Heart left ventricle (tissue), 16 donors: ENCODE data around the gene DNAJC7. TPM values are rescaled to one million over a fixed set of nuclear protein-coding genes. Genes with fewer than 3 reads are reported as not detected.

Source experiments
- ATAC-seq, 4 donors: fragments of 200-7000 bp; cut with Tn5 transposase; one replicate each; pipeline ENCODE4 v1.9.1; 2020 to 2022; ENCODE audit warnings: moderate library complexity in 4 of 4, mild to moderate bottlenecking in 3 of 4, moderate number of reproducible peaks in 1 of 4
- DNase-seq, 5 donors: peaks; one replicate each; pipeline ENCODE4 v3.0.0-alpha.2; 2020
- H3K27ac ChIP-seq, 12 donors: fragments of 200-600 bp; sonication (generic) in 4 of 12; one replicate each; pipeline versions ENCODE4 v1.5.0 to v1.8.0; 2016 to 2022; ENCODE audit warnings: mild to moderate bottlenecking in 2 of 12
- H3K27me3 ChIP-seq, 9 donors: fragments of 200-600 bp; sonication (generic) in 2 of 9; one replicate each; pipeline versions ENCODE4 v1.5.1 to v1.8.0; 2016 to 2022; ENCODE audit warnings: mild to moderate bottlenecking in 3 of 9
- H3K36me3 ChIP-seq, 9 donors: fragments of 200-600 bp; sonication (generic) in 2 of 9; one replicate each; pipeline versions ENCODE4 v1.5.0 to v1.8.0; 2018 to 2022; ENCODE audit warnings: mild to moderate bottlenecking in 2 of 9
- H3K4me1 ChIP-seq, 12 donors: fragments of 200-600 bp; sonication (generic) in 4 of 12; one replicate each; pipeline versions ENCODE4 v1.5.0 to v1.8.0; 2016 to 2022; ENCODE audit warnings: mild to moderate bottlenecking in 3 of 12
- H3K4me3 ChIP-seq, 12 donors: fragments of 200-600 bp; sonication (generic) in 4 of 12; one replicate each; pipeline versions ENCODE4 v1.5.0 to v1.8.0; 2017 to 2022; ENCODE audit warnings: mild to moderate bottlenecking in 9 of 12, moderate library complexity in 4 of 12
- H3K9me3 ChIP-seq, 12 donors: fragments of 200-600 bp; sonication (generic) in 4 of 12; one replicate each; pipeline versions ENCODE4 v1.5.0 to v1.8.0; 2016 to 2022; ENCODE audit warnings: mild to moderate bottlenecking in 1 of 12
- POLR2A ChIP-seq, 2 donors: fragments of 450-650 bp; IDR thresholded peaks; one replicate each; pipeline ENCODE4 v1.6.1; 2017; ENCODE audit warnings: antibody characterized with exemption in 2 of 2, mild to moderate bottlenecking in 2 of 2, moderate library complexity in 2 of 2
- WGBS, 4 donors: extraction: QIAGEN DNeasy Blood & Tissue Kit in 2 of 4; methylation state at CpG; one replicate each; pipeline versions ENCODE4 v1.1.5 to v1.1.7; 2013 to 2018; 5-methylcytosine and 5-hydroxymethylcytosine counted together
- intact Hi-C, 10 donors: fragments of 100-400 bp; cut with DNase I; formaldehyde crosslinking; loops; one replicate each; pipeline versions ENCODE4 v1.11.1 to v1.14.2; 2022
- polyA plus RNA-seq, 2 donors: library from polyadenylated mRNA; stranded (reverse); fragments of 200-250 nt; gene quantifications; one replicate each; pipeline ENCODE4 v1.2.3, GENCODE V29; 2013
- total RNA-seq, 9 donors: library from RNA; depleted of rRNA in 2 of 9; stranded (reverse); fragments of >200 nt in 2 of 9; fragmentation: NEBNext Ultra II Directional in 3 of 9; extraction: Animal tissue kit (Norgen Biotek cat#: 25700) in 3 of 9; gene quantifications; one replicate each; pipeline versions ENCODE4 v1.1.0 to v1.2.4, GENCODE V29; 2016 to 2023
- TF ChIP-seq, protein P1 (sequence below), 12 donors: fragments of 200-600 bp; sonication (generic) in 4 of 12; IDR thresholded peaks; one replicate each; pipeline versions ENCODE4 v1.5.0 to v1.8.0; 2018 to 2022; ENCODE audit warnings: antibody characterized with exemption in 12 of 12, mild to moderate bottlenecking in 5 of 12
- donor health status: ischemic (EF 13 %, LVEDD 7.1; RV severe dilation, severe dysfunction).
- donor health status: healthy with polysubstance abuse.
- donor health status: DM: no; HTN: yes; CAD: no.
- donor health status: DM: no; HTN: no; CAD: no.
- donor health status: ischemic (EF 25% LVEDD 6.9; RV normal size, moderate dysfunction).
- donor health status: ischemic (EF 25% LVEDD 5.7; RV mildly dilated, moderate dysfunction).
- donor health status: healthy.
- donor health status: DM: yes; HTN: yes; CAD: no.
- donor health status: ischemic (EF 35%, LVEDD 5.7; RV mildly dilated, moderate dysfunction).
- donor health status: nonischemic (EF 11% LVEDD 7.7; RV severe dilation, severe dysfunction).
- donor health status: DM: yes; HTN: yes; CAD: no.
- donor health status: PGD.
- donor health status: ischemic (EF 29% LVEDD 5.4; RV normal size, mild dysfunction).
- donor health status: nonischemic (EF 23%, LVEDD 6.1; RV moderate dilation, normal function).

The DNAJC7 gene
- total and polyA plus RNA-seq, 11 donors: 42.5 to 103 (median 74.7) TPM

DNA sequence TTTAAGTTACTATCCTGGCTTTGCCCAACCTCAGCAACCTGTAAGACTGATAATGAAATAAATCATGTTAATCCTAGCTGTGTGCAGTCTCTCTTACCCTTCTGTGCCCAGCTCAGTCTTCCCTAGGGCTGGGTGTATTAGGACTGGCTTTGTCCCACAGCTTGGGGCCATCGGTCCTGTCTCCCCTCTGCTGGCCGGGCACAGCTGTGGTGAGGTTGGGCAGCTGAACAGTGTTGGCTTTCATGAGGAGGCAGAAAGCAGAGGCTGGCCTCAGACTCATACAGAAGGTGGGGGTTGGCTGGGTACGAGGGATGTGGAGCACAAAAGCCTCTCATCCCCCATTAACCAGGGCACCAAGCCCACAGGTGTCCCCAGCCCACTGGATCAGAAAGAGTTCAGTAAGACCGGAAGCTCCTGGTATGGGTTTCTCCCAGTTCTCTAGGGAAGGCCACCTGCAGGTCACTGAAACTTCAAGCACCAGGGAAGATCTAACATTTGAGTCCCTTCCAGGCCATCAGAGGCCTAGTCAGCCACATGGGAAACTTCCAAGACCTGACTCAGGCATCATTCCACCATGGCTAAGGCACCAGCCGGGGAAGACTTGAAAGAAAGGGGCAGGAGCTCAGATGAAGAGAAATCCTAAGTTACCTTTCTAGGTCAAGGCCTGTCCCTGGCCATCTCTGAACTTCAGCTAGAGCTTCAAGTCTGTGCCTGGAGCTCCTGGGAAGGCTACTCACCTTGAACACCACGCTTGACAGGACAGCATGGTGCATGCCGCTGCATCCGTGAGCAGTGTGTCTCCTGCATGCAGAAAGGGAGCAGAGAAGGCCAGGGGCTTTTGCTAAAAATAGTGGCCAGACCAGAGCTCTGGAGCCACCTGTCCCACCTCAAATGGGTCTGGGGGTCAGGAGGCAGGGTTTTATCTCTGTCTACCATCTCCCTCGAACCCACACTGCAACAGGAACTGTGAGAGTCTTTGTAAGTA, 41.8 kb downstream of the DNAJC7 start:
- ATAC-seq (no peak), DNase-seq (peak in 1 of 5 donors; percentile 4)
- TF ChIP-seq POLR2A (IDR thresholded peaks at IDR 0.05): no peak
- TF ChIP-seq, protein P1, sequence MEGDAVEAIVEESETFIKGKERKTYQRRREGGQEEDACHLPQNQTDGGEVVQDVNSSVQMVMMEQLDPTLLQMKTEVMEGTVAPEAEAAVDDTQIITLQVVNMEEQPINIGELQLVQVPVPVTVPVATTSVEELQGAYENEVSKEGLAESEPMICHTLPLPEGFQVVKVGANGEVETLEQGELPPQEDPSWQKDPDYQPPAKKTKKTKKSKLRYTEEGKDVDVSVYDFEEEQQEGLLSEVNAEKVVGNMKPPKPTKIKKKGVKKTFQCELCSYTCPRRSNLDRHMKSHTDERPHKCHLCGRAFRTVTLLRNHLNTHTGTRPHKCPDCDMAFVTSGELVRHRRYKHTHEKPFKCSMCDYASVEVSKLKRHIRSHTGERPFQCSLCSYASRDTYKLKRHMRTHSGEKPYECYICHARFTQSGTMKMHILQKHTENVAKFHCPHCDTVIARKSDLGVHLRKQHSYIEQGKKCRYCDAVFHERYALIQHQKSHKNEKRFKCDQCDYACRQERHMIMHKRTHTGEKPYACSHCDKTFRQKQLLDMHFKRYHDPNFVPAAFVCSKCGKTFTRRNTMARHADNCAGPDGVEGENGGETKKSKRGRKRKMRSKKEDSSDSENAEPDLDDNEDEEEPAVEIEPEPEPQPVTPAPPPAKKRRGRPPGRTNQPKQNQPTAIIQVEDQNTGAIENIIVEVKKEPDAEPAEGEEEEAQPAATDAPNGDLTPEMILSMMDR (IDR thresholded peaks at IDR 0.05): no peak
- intact Hi-C loops: no loop called here
- 86 to 93% (median 91%) methylated on average over 8 to 9 of the region's 9 CpGs for WGBS, 4 donors
- no peaks in the 10 kb centered on the region for H3K27me3 ChIP-seq
- no peaks in the 10 kb centered on the region for H3K9me3 ChIP-seq
- H3K36me3 ChIP-seq: peaks cover 0 to 98% (median 88%) of the 10 kb centered on the region in 9 donors
- H3K27ac ChIP-seq: peak overlapping the region in 1 of 12 donors; percentile 54
- no peak overlapping the region for H3K4me3 ChIP-seq
- H3K4me1 ChIP-seq: peaks cover 0 to 24% (median 19%) of the 10 kb centered on the region in 12 donors

DNA sequence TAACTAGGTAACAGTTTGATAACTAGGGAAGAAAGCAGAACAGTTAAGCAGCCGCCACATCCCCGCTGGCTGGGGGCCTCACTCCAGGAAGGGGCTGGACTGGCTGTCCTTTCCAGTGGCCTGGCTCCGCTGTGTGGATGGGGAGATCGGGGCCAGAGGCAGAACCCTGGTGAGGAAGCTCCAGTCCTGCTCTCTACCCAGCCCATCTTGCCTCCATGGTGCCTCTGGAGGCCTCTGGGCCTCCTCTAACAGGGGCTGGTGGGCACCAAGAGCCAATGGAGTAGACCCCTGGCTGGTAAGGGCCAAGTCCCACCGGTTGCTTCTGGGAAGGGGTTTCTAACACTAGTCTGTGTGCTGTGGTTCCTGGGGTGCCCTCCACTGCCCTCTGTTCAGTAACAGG, 42.6 kb downstream of the DNAJC7 start:
- Histone ChIP-seq H3K36me3 (peaks cover 0 to 96% (median 80%) of the 10 kb centered on the region in 9 donors), H3K27me3 (no peaks in the 10 kb centered on the region), H3K4me1 (peaks cover 0 to 24% (median 19%) of the 10 kb centered on the region in 12 donors), H3K4me3 (no peak overlapping the region), H3K27ac (no peak overlapping the region), H3K9me3 (no peaks in the 10 kb centered on the region)
- no peak for ATAC-seq
- peak in 1 of 5 donors; percentile 15 for DNase-seq
- 78 to 90% (median 83%) methylated on average over 4 to 5 of the region's 5 CpGs for WGBS, 4 donors
- TF ChIP-seq, protein P1 (IDR thresholded peaks at IDR 0.05): no peak
- intact Hi-C loops: no loop called here

DNA sequence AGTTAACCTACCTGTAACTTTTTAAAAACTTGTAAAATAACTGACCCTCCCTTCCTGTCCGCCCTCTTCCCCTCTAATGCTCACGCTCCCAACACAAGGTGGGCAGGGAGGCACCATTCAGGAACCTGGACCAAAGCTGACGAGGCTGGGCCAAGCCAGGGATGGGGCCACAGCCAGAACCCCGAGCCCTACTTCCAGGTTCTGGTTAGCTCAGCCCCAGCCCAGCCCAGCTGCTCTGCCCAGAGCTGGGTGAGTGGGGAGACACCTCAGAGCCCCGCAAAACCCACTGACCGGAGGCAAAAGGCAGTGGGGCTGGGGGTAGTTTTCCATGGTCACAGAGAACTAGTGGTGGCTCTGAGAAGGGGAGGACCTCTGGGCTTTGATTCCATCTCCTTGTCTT, 43.2 kb downstream of the DNAJC7 start:
- H3K27ac ChIP-seq: no peak overlapping the region
- intact Hi-C loops: no loop called here
- peaks cover 0 to 96% (median 79%) of the 10 kb centered on the region in 9 donors for H3K36me3 ChIP-seq
- ATAC-seq (no peak), DNase-seq (peak in 1 of 5 donors; percentile 18)
- WGBS, 4 donors: 83 to 94% (median 85%) methylated on average over 6 of the region's 6 CpGs
- H3K27me3 ChIP-seq: no peaks in the 10 kb centered on the region
- H3K9me3 ChIP-seq: no peaks in the 10 kb centered on the region
- TF ChIP-seq, protein P1 (IDR thresholded peaks at IDR 0.05): no peak
- no peak for TF ChIP-seq POLR2A (IDR thresholded peaks at IDR 0.05)
- H3K4me1 ChIP-seq: peaks cover 0 to 24% (median 19%) of the 10 kb centered on the region in 12 donors
- no peak overlapping the region for H3K4me3 ChIP-seq

DNA sequence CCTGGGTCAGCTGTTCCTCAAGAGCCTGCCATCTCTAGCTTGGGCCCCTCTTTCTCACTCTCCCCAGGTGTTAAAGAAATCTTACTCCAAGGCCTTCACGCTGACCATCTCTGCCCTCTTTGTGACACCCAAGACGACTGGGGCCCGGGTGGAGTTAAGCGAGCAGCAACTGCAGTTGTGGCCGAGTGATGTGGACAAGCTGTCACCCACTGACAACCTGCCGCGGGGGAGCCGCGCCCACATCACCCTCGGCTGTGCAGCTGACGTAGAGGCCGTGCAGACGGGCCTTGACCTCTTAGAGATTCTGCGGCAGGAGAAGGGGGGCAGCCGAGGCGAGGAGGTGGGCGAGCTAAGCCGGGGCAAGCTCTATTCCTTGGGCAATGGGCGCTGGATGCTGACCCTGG, 43.8 kb downstream of the DNAJC7 start:
- DNase-seq (peak in 1 of 5 donors; percentile 43), ATAC-seq (peak in 3 of 4 donors; percentile 3 to 27 (median 23))
- no peaks in the 10 kb centered on the region for H3K9me3 ChIP-seq
- no peaks in the 10 kb centered on the region for H3K27me3 ChIP-seq
- H3K27ac ChIP-seq: peak overlapping the region in 10 of 12 donors; percentile 19 to 63 (median 36)
- intact Hi-C loops: no loop called here
- peaks cover 0 to 30% (median 20%) of the 10 kb centered on the region in 12 donors for H3K4me1 ChIP-seq
- WGBS, 4 donors: 57 to 68% (median 64%) methylated on average over 10 to 19 of the region's 19 CpGs
- peak overlapping the region in 1 of 12 donors; percentile 15 for H3K4me3 ChIP-seq
- no peak for TF ChIP-seq POLR2A (IDR thresholded peaks at IDR 0.05)
- TF ChIP-seq, protein P1 (IDR thresholded peaks at IDR 0.05): no peak
- peaks cover 0 to 96% (median 79%) of the 10 kb centered on the region in 9 donors for H3K36me3 ChIP-seq
